ENCODE data around the gene RBM25. TPM values are rescaled to one million over a fixed set of nuclear protein-coding genes. Genes with fewer than 3 reads are reported as not detected.

The RBM25 gene
- total and polyA plus RNA-seq, 11 donors = 13.1 to 49.2 (median 36.6) TPM

DNA sequence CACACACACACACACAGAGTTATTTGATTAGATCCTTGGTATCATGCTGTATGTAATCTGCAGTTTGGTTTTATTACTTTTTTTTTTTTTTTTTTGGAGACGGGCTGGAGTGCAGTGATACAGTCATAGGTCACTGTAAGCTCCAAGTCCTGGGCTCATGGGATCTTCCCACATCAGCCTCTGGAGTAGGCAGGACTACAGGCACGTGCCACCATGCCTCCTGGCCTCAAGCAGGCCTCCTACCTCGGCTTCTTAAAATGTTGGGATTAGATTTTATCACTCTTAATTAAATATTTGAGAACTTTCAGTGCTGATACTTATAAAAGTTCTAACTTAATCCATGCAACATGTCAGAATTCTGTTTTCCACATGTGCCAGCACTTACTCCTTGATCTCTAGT, 46.7 kb downstream of the RBM25 start:
- peaks cover 0 to 99% (median 98%) of the 10 kb centered on the region in 9 donors for H3K36me3 ChIP-seq
- no peaks in the 10 kb centered on the region for H3K27me3 ChIP-seq
- no peaks in the 10 kb centered on the region for H3K9me3 ChIP-seq
- H3K27ac ChIP-seq = no peak overlapping the region
- no peak for DNase-seq
- TF ChIP-seq, protein P1, sequence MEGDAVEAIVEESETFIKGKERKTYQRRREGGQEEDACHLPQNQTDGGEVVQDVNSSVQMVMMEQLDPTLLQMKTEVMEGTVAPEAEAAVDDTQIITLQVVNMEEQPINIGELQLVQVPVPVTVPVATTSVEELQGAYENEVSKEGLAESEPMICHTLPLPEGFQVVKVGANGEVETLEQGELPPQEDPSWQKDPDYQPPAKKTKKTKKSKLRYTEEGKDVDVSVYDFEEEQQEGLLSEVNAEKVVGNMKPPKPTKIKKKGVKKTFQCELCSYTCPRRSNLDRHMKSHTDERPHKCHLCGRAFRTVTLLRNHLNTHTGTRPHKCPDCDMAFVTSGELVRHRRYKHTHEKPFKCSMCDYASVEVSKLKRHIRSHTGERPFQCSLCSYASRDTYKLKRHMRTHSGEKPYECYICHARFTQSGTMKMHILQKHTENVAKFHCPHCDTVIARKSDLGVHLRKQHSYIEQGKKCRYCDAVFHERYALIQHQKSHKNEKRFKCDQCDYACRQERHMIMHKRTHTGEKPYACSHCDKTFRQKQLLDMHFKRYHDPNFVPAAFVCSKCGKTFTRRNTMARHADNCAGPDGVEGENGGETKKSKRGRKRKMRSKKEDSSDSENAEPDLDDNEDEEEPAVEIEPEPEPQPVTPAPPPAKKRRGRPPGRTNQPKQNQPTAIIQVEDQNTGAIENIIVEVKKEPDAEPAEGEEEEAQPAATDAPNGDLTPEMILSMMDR (IDR thresholded peaks at IDR 0.05) = no peak
- no peak for TF ChIP-seq POLR2A (IDR thresholded peaks at IDR 0.05)
- 83 to 92% (median 88%) methylated on average over 3 of the region's 3 CpGs for WGBS, 4 donors
- intact Hi-C loops (cut with DNase I) = no loop called here
- no peak overlapping the region for H3K4me3 ChIP-seq
- H3K4me1 ChIP-seq = no peaks in the 10 kb centered on the region
- ATAC-seq = no peak

DNA sequence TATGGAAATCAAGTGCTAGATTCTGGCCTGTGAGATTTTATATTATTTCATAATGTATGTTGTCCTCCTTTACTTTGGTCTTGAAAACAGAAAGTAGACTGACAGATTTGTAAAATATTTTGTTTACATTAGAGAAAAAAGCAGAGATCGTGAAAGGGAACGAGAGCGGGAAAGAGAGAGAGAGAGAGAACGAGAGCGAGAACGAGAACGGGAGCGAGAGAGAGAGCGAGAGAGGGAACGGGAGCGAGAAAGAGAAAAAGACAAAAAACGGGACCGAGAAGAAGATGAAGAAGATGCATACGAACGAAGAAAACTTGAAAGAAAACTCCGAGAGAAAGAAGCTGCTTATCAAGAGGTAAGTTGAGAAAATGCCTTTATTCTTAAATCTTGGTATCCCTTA, 47.4 kb downstream of the RBM25 start:
- Histone ChIP-seq H3K9me3 (no peaks in the 10 kb centered on the region), H3K4me3 (no peak overlapping the region), H3K27me3 (no peaks in the 10 kb centered on the region), H3K27ac (no peak overlapping the region), H3K36me3 (peaks cover 0 to 99% (median 98%) of the 10 kb centered on the region in 9 donors), H3K4me1 (no peaks in the 10 kb centered on the region)
- TF ChIP-seq POLR2A (IDR thresholded peaks at IDR 0.05) = no peak
- TF ChIP-seq, protein P1 (IDR thresholded peaks at IDR 0.05) = no peak
- ATAC-seq (no peak), DNase-seq (no peak)
- intact Hi-C loops (cut with DNase I) = no loop called here
- WGBS, 4 donors = 94 to 97% (median 96%) methylated on average over 16 of the region's 16 CpGs

DNA sequence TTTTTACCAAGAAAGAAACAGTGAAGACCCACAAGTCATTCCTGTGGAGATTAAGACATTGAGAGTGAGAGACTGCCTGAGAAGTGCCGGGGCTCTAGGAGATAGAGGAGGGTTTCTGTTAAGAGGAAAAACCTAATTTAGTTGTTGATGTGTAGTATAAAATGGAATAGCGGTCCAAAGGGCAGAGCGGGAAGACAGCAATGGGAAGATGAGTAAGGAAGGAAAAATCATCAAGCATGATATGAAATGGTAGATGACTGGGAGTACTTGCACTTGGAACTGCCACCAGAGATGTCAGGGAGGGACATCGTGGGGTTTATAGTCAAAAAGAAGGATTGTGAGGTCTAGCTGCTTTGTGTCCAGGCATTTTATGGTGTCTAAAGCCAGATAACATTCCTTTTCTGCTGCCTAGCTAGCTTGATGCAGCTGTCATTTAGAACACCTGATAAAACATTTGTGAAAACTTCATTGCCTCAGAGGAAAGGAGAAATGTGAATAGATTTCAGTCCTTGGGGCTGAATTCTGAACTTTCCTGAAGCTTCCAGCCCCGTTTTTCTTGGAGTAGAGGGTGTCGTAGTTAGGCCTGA, 57.8 kb downstream of the RBM25 start:
- Histone ChIP-seq H3K36me3 (peaks cover 0 to 99% (median 94%) of the 10 kb centered on the region in 9 donors), H3K4me1 (peaks cover 0 to 10% (median 0%) of the 10 kb centered on the region in 12 donors), H3K27ac (no peak overlapping the region), H3K27me3 (no peaks in the 10 kb centered on the region), H3K4me3 (no peak overlapping the region), H3K9me3 (no peaks in the 10 kb centered on the region)
- intact Hi-C loops (cut with DNase I) = no loop called here
- DNase-seq (no peak), ATAC-seq (no peak)
- no peak for TF ChIP-seq POLR2A (IDR thresholded peaks at IDR 0.05)
- TF ChIP-seq, protein P1 (IDR thresholded peaks at IDR 0.05) = no peak
- WGBS, 4 donors = 77 to 87% (median 81%) methylated on average over 6 of the region's 6 CpGs

DNA sequence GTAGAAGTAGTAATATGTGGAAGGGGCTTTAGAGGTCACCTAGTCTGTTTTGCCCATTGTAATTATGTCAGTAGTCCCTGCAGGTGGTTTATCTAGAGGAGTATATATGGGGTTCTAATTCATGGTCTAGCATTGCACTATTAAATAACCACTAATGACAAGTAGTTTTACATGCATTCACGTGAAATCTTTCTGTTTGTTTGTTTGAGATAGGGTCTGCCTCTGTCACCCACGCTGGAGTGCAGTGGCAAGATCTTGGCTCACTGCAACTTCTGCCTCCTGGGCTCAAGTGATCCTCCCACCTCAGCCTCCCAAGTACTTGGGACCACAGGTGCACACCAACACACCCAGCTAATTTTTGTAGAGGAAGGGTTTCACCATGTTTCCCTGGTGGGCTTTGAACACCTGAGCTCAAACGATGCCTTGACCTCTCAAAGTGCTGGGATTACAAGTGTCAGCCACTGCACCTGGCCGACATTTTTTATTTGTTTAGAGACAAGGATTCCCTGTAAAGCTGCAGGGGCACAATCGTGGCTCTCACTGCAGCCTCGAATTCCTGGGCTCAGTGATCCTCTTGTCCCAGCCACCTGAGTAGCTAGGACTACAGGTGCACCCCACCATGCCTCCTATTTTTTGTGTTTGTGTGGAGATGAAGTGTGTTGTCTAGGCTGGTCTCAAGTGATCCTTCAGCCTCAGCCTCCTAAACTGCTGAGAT, 66.0 kb downstream of the RBM25 start:
- Histone ChIP-seq H3K27ac (no peak overlapping the region), H3K9me3 (no peaks in the 10 kb centered on the region), H3K4me1 (no peaks in the 10 kb centered on the region), H3K36me3 (peaks cover 0 to 72% (median 56%) of the 10 kb centered on the region in 9 donors), H3K27me3 (no peaks in the 10 kb centered on the region), H3K4me3 (no peak overlapping the region)
- WGBS, 4 donors = 72 to 83% (median 81%) methylated on average over 6 of the region's 6 CpGs
- intact Hi-C loops (cut with DNase I) = no loop called here
- TF ChIP-seq, protein P1 (IDR thresholded peaks at IDR 0.05) = no peak
- no peak for TF ChIP-seq POLR2A (IDR thresholded peaks at IDR 0.05)
- no peak for ATAC-seq
- DNase-seq = no peak
